PC-9 (cell line): ENCODE data around the gene DPH2. TPM values are rescaled to one million over a fixed set of nuclear protein-coding genes. Genes with fewer than 3 reads are reported as not detected.

Source experiments
- BruUV-seq: library from RNA; stranded (reverse); fragments of 400-500 nt; replicated peaks from 2 replicates; lab custom pipeline; 2021; lab: Mats Ljungman, UMichigan
- CTCF ChIA-PET: fragments of 300-600 bp; sonication (Branson Sonifier 250); formaldehyde crosslinking; loops from one replicate; lab custom pipeline; 2022; ENCODE audit warnings: antibody characterized with exemption; lab: Charles Lee
- POLR2A ChIA-PET: fragments of 300-600 bp; sonication (Branson Sonifier 250); formaldehyde crosslinking; loops from one replicate; lab custom pipeline; 2022; ENCODE audit warnings: antibody characterized with exemption; ENCODE audit not compliant: unreplicated experiment; lab: Charles Lee
- DNase-seq, 2 experiments: peaks; one replicate each; pipeline versions ENCODE4 v3.0.0 to v3.0.0-alpha.2; 2015 to 2022; ENCODE audit warnings: mixed read lengths in 1 of 2
- H2AFZ ChIP-seq: fragments of 200-600 bp; sonication (generic); 2 replicates; pipeline ENCODE4 v1.8.1; 2017; ENCODE audit warnings: antibody characterized with exemption
- H3F3A ChIP-seq: fragments of 200-600 bp; sonication (generic); 2 replicates; pipeline ENCODE4 v1.8.1; 2017; ENCODE audit warnings: antibody characterized with exemption, mild to moderate bottlenecking, low read depth; ENCODE audit not compliant: insufficient read depth
- H3K27ac ChIP-seq: fragments of 200-600 bp; sonication (generic); 2 replicates; pipeline ENCODE4 v1.6.1; 2016; ENCODE audit warnings: mixed run types
- H3K27me3 ChIP-seq: fragments of 200-600 bp; sonication (generic); 2 replicates; pipeline ENCODE4 v1.6.1; 2016; ENCODE audit warnings: low read depth, mixed run types; ENCODE audit not compliant: insufficient read depth
- H3K36me3 ChIP-seq: fragments of 200-600 bp; sonication (generic); 2 replicates; pipeline ENCODE4 v1.6.1; 2016; ENCODE audit warnings: low read depth, mixed run types
- H3K4me1 ChIP-seq: fragments of 200-600 bp; sonication (generic); replicated peaks from 2 replicates; pipeline ENCODE4 v1.6.1; 2016; ENCODE audit warnings: mixed run types; ENCODE audit not compliant: insufficient read depth
- H3K4me2 ChIP-seq: fragments of 200-600 bp; sonication (generic); 2 replicates; pipeline ENCODE4 v1.6.1; 2017; ENCODE audit warnings: mixed run types
- H3K4me3 ChIP-seq: fragments of 200-600 bp; sonication (generic); 2 replicates; pipeline ENCODE4 v1.6.1; 2016; ENCODE audit warnings: mixed run types
- H3K79me2 ChIP-seq: fragments of 200-600 bp; sonication (generic); 2 replicates; pipeline ENCODE4 v1.6.1; 2017; ENCODE audit warnings: low read depth, mixed run types
- H3K9me2 ChIP-seq: fragments of 200-600 bp; sonication (generic); 2 replicates; pipeline ENCODE4 v1.8.1; 2017; ENCODE audit warnings: mild to moderate bottlenecking; ENCODE audit not compliant: insufficient read depth
- H3K9me3 ChIP-seq: fragments of 200-600 bp; sonication (generic); 2 replicates; pipeline ENCODE4 v1.8.1; 2016; ENCODE audit warnings: low read depth; ENCODE audit not compliant: insufficient read depth
- H4K20me1 ChIP-seq: fragments of 200-600 bp; sonication (generic); 2 replicates; pipeline ENCODE4 v1.8.1; 2017; ENCODE audit not compliant: insufficient read depth
- EZH2 ChIP-seq: fragments of 200-600 bp; sonication (generic); IDR thresholded peaks from 2 replicates; pipeline ENCODE4 v1.8.0; 2017; ENCODE audit warnings: antibody characterized with exemption, low read depth
- intact Hi-C: fragments of 100-400 bp; cut with micrococcal nuclease; formaldehyde crosslinking; loops from one replicate; pipeline ENCODE4 v1.10.0; 2022; ENCODE audit not compliant: unreplicated experiment
- total RNA-seq: library from RNA; stranded (reverse); gene quantifications from 2 replicates; pipeline ENCODE4 v1.2.3, GENCODE V29; 2021
- TF ChIP-seq, protein P1 (sequence below): fragments of 200-600 bp; sonication (generic); conservative IDR thresholded peaks from 2 replicates; pipeline ENCODE4 v1.6.1; 2017; ENCODE audit warnings: mixed run types, antibody characterized with exemption, mild to moderate bottlenecking, moderate library complexity

The DPH2 gene
- total RNA-seq, 1 experiment from 2014 or later = 37.8 TPM

GRCh38 chr1:43991200-43991475, 21.3 kb downstream of the DPH2 start:
- CTCF ChIA-PET = interaction anchor here (0.9 kb wide), 1 partner anchor 16 kb away, joined by 3 read pairs; no protein-coding TSS in a partner anchor
- peak overlapping the region; percentile 86 for H3K27ac ChIP-seq
- H3K36me3 ChIP-seq = peaks cover 4% of the 10 kb centered on the region; the same call in 1 of the 2 replicates
- no peaks in the 10 kb centered on the region for H3K27me3 ChIP-seq
- no peaks in the 10 kb centered on the region; the same call in 1 of the 2 replicates for H4K20me1 ChIP-seq
- H3K9me3 ChIP-seq = no peaks in the 10 kb centered on the region
- peaks cover 67% of the 10 kb centered on the region for H3F3A ChIP-seq
- TSS peak; percentile 76 for BruUV-seq
- no peak for DNase-seq
- peak overlapping the region; percentile 59 for H3K4me3 ChIP-seq
- H3K9me2 ChIP-seq = no peaks in the 10 kb centered on the region
- POLR2A ChIA-PET = no interaction called here
- intact Hi-C loops = loop anchor here (1.0 to 5.0 kb wide), 4 partner anchors 11 to 229 kb away; partner anchors contain the start of genes IPO13 and SLC6A9
- peaks cover 25% of the 10 kb centered on the region for H3K4me1 ChIP-seq
- H3K79me2 ChIP-seq = no peaks in the 10 kb centered on the region
- TF ChIP-seq, protein P1, sequence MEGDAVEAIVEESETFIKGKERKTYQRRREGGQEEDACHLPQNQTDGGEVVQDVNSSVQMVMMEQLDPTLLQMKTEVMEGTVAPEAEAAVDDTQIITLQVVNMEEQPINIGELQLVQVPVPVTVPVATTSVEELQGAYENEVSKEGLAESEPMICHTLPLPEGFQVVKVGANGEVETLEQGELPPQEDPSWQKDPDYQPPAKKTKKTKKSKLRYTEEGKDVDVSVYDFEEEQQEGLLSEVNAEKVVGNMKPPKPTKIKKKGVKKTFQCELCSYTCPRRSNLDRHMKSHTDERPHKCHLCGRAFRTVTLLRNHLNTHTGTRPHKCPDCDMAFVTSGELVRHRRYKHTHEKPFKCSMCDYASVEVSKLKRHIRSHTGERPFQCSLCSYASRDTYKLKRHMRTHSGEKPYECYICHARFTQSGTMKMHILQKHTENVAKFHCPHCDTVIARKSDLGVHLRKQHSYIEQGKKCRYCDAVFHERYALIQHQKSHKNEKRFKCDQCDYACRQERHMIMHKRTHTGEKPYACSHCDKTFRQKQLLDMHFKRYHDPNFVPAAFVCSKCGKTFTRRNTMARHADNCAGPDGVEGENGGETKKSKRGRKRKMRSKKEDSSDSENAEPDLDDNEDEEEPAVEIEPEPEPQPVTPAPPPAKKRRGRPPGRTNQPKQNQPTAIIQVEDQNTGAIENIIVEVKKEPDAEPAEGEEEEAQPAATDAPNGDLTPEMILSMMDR = no peak
- TF ChIP-seq EZH2 = no peak
- H2AFZ ChIP-seq = peak overlapping the region; percentile 75
- H3K4me2 ChIP-seq = peak overlapping the region; percentile 97

DNA sequence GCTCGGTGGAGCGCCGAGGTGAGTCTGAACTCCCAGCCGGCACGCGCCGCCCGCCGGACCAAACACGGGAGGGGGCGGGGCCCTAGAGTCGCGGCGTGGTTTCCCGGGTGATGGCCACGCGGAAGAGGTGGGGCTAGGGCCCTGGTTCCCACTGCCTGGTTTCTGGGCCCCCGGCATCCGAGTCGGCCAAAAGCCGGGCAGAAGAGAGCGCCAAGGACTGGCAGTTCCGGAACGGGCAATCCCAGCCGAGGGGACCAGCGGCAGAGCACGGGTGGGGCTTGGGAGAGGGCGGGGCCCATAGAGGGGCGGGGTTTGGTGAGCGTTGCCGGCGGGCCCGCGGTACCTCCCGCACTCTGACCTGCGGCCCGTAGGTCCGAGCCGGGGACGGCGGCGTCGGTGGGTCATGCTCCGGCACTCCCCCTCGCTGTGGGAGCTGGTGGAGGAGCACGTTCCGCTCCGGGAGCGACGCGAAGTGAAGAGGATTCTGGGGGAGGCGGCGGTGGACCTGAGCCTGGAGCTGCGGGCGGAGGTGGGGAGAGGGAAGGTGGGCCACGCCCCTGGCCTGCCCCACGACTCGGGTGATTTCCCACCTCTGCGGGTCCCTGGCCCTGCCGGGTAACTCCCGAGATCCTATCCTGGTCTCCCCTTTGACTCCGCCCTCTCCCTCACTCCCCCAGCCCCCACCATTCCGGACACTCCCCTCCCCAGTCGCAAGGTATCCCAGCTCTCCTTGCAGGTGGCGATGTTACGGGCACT, 21.8 kb downstream of the DPH2 start, which contains the start of gene CCDC24:
CCDC24 (plus strand) TSS at position 124 of the 756 bp plus-strand sequence; CDS start at position 404, 280 bp downstream.
- peak; percentile 85 to 96 for DNase-seq
- H3K4me3 ChIP-seq = peak within 1 kb of the TSS; percentile 59
- peak within 1 kb of the TSS; percentile 86 for H3K27ac ChIP-seq
- peaks cover 25% of the 10 kb centered on the region for H3K4me1 ChIP-seq
- POLR2A ChIA-PET = interaction anchor here (0.6 to 0.7 kb wide), 3 partner anchors 59 to 346 kb away, joined by 3 to 5 read pairs (median 3); partner anchors contain the start of gene ST3GAL3
- no peaks in the 10 kb centered on the region for H3K36me3 ChIP-seq
- H3K79me2 ChIP-seq = no peaks in the 10 kb centered on the region
- intact Hi-C loops = loop anchor here (1.0 to 5.0 kb wide), 5 partner anchors 11 to 462 kb away; partner anchors contain the start of genes IPO13 and SLC6A9
- no TSS peak for BruUV-seq
- H3K9me3 ChIP-seq = no peaks in the 10 kb centered on the region
- no peaks in the 10 kb centered on the region; the same call in 1 of the 2 replicates for H4K20me1 ChIP-seq
- peaks cover 62% of the 10 kb centered on the region for H3F3A ChIP-seq
- no peak for TF ChIP-seq EZH2
- TF ChIP-seq, protein P1 = no peak
- CTCF ChIA-PET = interaction anchor here (0.5 to 0.6 kb wide), 2 partner anchors 9 to 45 kb away, joined by 3 read pairs; no protein-coding TSS in a partner anchor
- H3K9me2 ChIP-seq = no peaks in the 10 kb centered on the region
- no peaks in the 10 kb centered on the region for H3K27me3 ChIP-seq
- H3K4me2 ChIP-seq = peak within 1 kb of the TSS; percentile 97
- H2AFZ ChIP-seq = peak within 1 kb of the TSS; percentile 75

GRCh38 chr1:43992232-43992995, 22.6 kb downstream of the DPH2 start:
- BruUV-seq = TSS peak; percentile 34
- Histone ChIP-seq H2AFZ (peak overlapping the region; percentile 75; the same call in 1 of the 2 replicates), H3K27ac (peak overlapping the region; percentile 86), H3K4me2 (peak overlapping the region; percentile 97), H3K36me3 (no peaks in the 10 kb centered on the region), H3K4me3 (peak overlapping the region; percentile 59), H3K79me2 (no peaks in the 10 kb centered on the region), H3F3A (peaks cover 54% of the 10 kb centered on the region), H4K20me1 (no peaks in the 10 kb centered on the region; the same call in 1 of the 2 replicates), H3K9me3 (no peaks in the 10 kb centered on the region), H3K4me1 (peaks cover 25% of the 10 kb centered on the region), H3K9me2 (no peaks in the 10 kb centered on the region), H3K27me3 (no peaks in the 10 kb centered on the region)
- ChIA-PET CTCF (interaction anchor here (0.5 to 0.7 kb wide), 5 partner anchors 8 to 229 kb away, joined by 3 read pairs; no protein-coding TSS in a partner anchor), POLR2A (interaction anchor here (0.5 to 0.7 kb wide), 5 partner anchors 36 to 786 kb away, joined by 3 to 9 read pairs (median 5); partner anchors contain the start of genes C1orf210 and ST3GAL3)
- intact Hi-C loops = loop anchor here (1.0 to 5.0 kb wide), 3 partner anchors 40 to 463 kb away; partner anchors contain the start of gene SLC6A9
- peak in 1 of 2 experiments; percentile 14 for DNase-seq
- TF ChIP-seq, protein P1 = no peak
- no peak for TF ChIP-seq EZH2
